ENCODE measurements around the gene DNMT3B.

DNMT3B gene

GRCh38 chr20:32828029-32828680 lies 66.0 kb downstream of the DNMT3B start:
- no peak for DNase-seq

GRCh38 chr20:32829311-32830005 lies 67.3 kb downstream of the DNMT3B start:
- no peak for DNase-seq

GRCh38 chr20:32830437-32830836 lies 68.3 kb downstream of the DNMT3B start:
- peak; percentile 52 for DNase-seq

GRCh38 chr20:32831982-32832381 lies 69.8 kb downstream of the DNMT3B start:
- DNase-seq: no peak

- DNase-seq: no peak
Measured at GRCh38 chr20:32832664-32833063, 70.5 kb downstream of the DNMT3B start.

- no peak for DNase-seq
Measured at GRCh38 chr20:32834972-32835371, 72.8 kb downstream of the DNMT3B start.

- DNase-seq: no peak
Measured at GRCh38 chr20:32837157-32837556, 75.0 kb downstream of the DNMT3B start.

GRCh38 chr20:32839227-32839981 lies 77.2 kb downstream of the DNMT3B start:
- DNase-seq: no peak

GRCh38 chr20:32839982-32840285 lies 77.7 kb downstream of the DNMT3B start:
- no peak for DNase-seq

GRCh38 chr20:32841174-32841573 lies 79.0 kb downstream of the DNMT3B start:
- DNase-seq: no peak

- no peak for DNase-seq
Measured at GRCh38 chr20:32841632-32842031, 79.4 kb downstream of the DNMT3B start.

GRCh38 chr20:32842688-32843524 lies 80.7 kb downstream of the DNMT3B start:
- DNase-seq: no peak

GRCh38 chr20:32845786-32846185 lies 83.6 kb downstream of the DNMT3B start:
- no peak for DNase-seq

- DNase-seq: no peak
Measured at GRCh38 chr20:32846852-32847251, 84.7 kb downstream of the DNMT3B start.

- no peak for DNase-seq
Measured at GRCh38 chr20:32847964-32848363, 85.8 kb downstream of the DNMT3B start.

- DNase-seq: no peak
Measured at GRCh38 chr20:32848846-32849245, 86.7 kb downstream of the DNMT3B start.

GRCh38 chr20:32849577-32849976 lies 87.4 kb downstream of the DNMT3B start:
- DNase-seq: no peak

- DNase-seq: no peak
Measured at GRCh38 chr20:32855387-32855786, 93.2 kb downstream of the DNMT3B start.

- DNase-seq: no peak
Measured at GRCh38 chr20:32858189-32858588, 96.0 kb downstream of the DNMT3B start.
